Neural cell (in vitro differentiated cells): ENCODE measurements around the gene ZNF329. TPM values are rescaled to one million over a fixed set of nuclear protein-coding genes. Genes with fewer than 3 reads are reported as not detected.

ENCODE experiments used
- H2AFZ ChIP-seq: fragments of 200-600, 300-800 bp; sonication (generic), shearing (Covaris generic); 2 replicates; pipeline ENCODE4 v1.6.0; 2014; ENCODE audit warnings: low read depth, mild to moderate bottlenecking, antibody characterized with exemption, low read length, moderate library complexity
- H3F3A ChIP-seq: fragments of 200-600 bp; shearing (Covaris generic); 2 replicates; pipeline ENCODE4 v1.6.1; 2016; ENCODE audit warnings: mild to moderate bottlenecking, moderate library complexity, mixed read lengths, antibody characterized with exemption, low read length; ENCODE audit not compliant: insufficient read depth, poor library complexity, severe bottlenecking
- H3K27ac ChIP-seq: fragments of 200-600, 300-800 bp; sonication (generic), shearing (Covaris generic); 2 replicates; pipeline ENCODE4 v1.5.1; 2014; ENCODE audit warnings: mild to moderate bottlenecking, low read length, moderate library complexity
- H3K27me3 ChIP-seq: fragments of 300-800, 200-600 bp; sonication (generic), shearing (Covaris generic); 2 replicates; pipeline ENCODE4 v1.6.0; 2014; ENCODE audit warnings: mild to moderate bottlenecking, low read depth, low read length, moderate library complexity; ENCODE audit not compliant: insufficient read depth
- H3K36me3 ChIP-seq: fragments of 300-800, 200-600 bp; sonication (generic), shearing (Covaris generic); 2 replicates; pipeline ENCODE4 v1.5.1; 2014; ENCODE audit warnings: mild to moderate bottlenecking, antibody characterized with exemption, low read length, moderate library complexity; ENCODE audit not compliant: insufficient read depth
- H3K4me2 ChIP-seq: fragments of 300-800, 200-600 bp; sonication (generic), shearing (Covaris generic); 2 replicates; pipeline ENCODE4 v1.6.0; 2014; ENCODE audit warnings: mild to moderate bottlenecking, low read length
- H3K4me3 ChIP-seq: fragments of 300-800, 200-600 bp; sonication (generic), shearing (Covaris generic); 2 replicates; pipeline ENCODE4 v1.5.1; 2014; ENCODE audit warnings: mild to moderate bottlenecking, low read length, moderate library complexity
- H3K79me2 ChIP-seq: fragments of 200-600 bp; shearing (Covaris generic); replicated peaks from 2 replicates; pipeline ENCODE4 v1.6.0; 2014; ENCODE audit warnings: mild to moderate bottlenecking, low read length, moderate library complexity; ENCODE audit not compliant: insufficient read depth
- H3K9ac ChIP-seq: fragments of 300-800, 200-600 bp; sonication (generic), shearing (Covaris generic); 2 replicates; pipeline ENCODE4 v1.6.1; 2016; ENCODE audit warnings: mild to moderate bottlenecking, low read length, mixed read lengths
- H3K9me2 ChIP-seq: fragments of 200-600 bp; shearing (Covaris generic); 2 replicates; pipeline ENCODE4 v1.6.1; 2016; ENCODE audit warnings: mild to moderate bottlenecking, low read length, mixed read lengths; ENCODE audit not compliant: insufficient read depth
- H3K9me3 ChIP-seq: fragments of 200-600, 300-800 bp; sonication (generic), shearing (Covaris generic); 2 replicates; pipeline ENCODE4 v1.6.1; 2016; ENCODE audit warnings: mild to moderate bottlenecking, mixed run types, low read length, moderate library complexity, mixed read lengths
- H4K20me1 ChIP-seq: fragments of 200-600 bp; shearing (Covaris generic); 2 replicates; pipeline ENCODE4 v1.6.1; 2016; ENCODE audit warnings: mild to moderate bottlenecking, mixed run types; ENCODE audit not compliant: insufficient read depth
- EP300 ChIP-seq: fragments of 450-650 bp; conservative IDR thresholded peaks from 2 replicates; pipeline ENCODE4 v1.6.1; 2014; ENCODE audit warnings: antibody characterized with exemption, mild to moderate bottlenecking, moderate library complexity; ENCODE audit not compliant: poor library complexity, severe bottlenecking
- EZH2 ChIP-seq: fragments of 200-600, 300-800 bp; shearing (Covaris generic), sonication (generic); IDR thresholded peaks from 2 replicates; pipeline ENCODE4 v1.6.1; 2014; ENCODE audit warnings: antibody characterized with exemption, low read length, borderline replicate concordance, mild to moderate bottlenecking; ENCODE audit not compliant: insufficient read depth, poor library complexity, severe bottlenecking
- MXI1 ChIP-seq: fragments of 450-650 bp; conservative IDR thresholded peaks from 2 replicates; pipeline ENCODE4 v1.6.1; 2014; ENCODE audit warnings: antibody characterized with exemption, mild to moderate bottlenecking; ENCODE audit not compliant: poor library complexity, severe bottlenecking
- POLR2AphosphoS5 ChIP-seq: IDR thresholded peaks from 2 replicates; pipeline ENCODE4 v1.6.1; 2012
- RAD21 ChIP-seq: fragments of 450-650 bp; conservative IDR thresholded peaks from 2 replicates; pipeline ENCODE4 v1.6.1; 2014; ENCODE audit warnings: antibody characterized with exemption, mild to moderate bottlenecking, moderate library complexity
- SMC3 ChIP-seq: fragments of 450-650 bp; conservative IDR thresholded peaks from 2 replicates; pipeline ENCODE4 v1.6.1; 2014; ENCODE audit warnings: antibody characterized with exemption, mild to moderate bottlenecking, moderate library complexity; ENCODE audit not compliant: poor library complexity
- TAF1 ChIP-seq: IDR thresholded peaks from 2 replicates; pipeline ENCODE4 v1.6.1; 2012; ENCODE audit warnings: low read depth
- polyA plus RNA-seq: library from polyadenylated mRNA; depleted of rRNA; stranded (reverse); fragments of >200 nt; gene quantifications from 2 replicates; pipeline ENCODE4 v1.2.3, GENCODE V29; 2014
- TF ChIP-seq, protein P1 (sequence below): fragments of 450-650 bp; IDR thresholded peaks from 2 replicates; pipeline ENCODE4 v1.5.1; 2014; ENCODE audit warnings: antibody characterized with exemption, mild to moderate bottlenecking, moderate library complexity; ENCODE audit not compliant: poor library complexity, severe bottlenecking
- TF ChIP-seq, protein P2 (sequence below): IDR thresholded peaks from 2 replicates; pipeline ENCODE4 v1.6.1; 2012; ENCODE audit warnings: borderline replicate concordance

ZNF329 gene
- polyA plus RNA-seq, 1 donor from 2014 or later = 20.6 TPM

DNA sequence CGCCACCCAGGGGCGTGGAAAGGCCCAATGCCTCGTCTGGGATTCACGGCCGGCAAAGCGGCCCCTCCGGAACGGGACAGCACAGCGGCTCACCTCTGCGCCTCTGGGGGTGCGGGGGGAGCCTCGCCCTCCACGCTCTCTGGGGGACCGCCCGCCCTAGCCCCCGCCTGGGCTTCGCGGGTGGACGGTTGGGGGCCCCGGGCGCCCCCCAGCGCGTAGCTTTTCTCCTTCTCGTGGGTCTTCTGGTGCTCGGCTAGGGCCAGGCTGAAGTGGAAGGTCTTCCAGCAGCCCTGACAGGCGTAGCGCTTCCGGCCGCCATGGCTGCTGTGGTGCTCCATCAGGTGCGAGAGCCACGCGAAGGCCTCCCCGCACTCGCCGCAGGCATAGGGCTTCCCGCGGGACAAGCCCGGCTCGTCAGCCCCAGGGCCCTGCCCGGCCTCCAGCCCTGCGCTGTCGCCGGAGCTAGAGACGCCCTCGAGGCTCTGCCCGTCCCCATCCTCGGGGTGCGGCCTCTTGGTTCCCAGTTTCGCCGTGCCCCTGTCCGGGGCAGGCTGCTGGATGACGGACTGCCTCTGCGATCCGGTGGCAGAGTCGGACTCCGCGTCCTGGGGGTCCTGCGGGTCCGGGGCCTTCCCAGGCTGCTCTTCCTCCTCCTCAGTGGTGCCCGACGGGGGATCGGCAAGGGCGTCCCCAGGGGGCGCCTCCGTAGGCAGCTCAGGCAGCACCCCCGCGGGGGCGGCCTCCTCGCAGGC lies 65.8 kb downstream of the ZNF329 start:
- no peaks in the 10 kb centered on the region for H3K79me2 ChIP-seq
- H3F3A ChIP-seq = no peaks in the 10 kb centered on the region
- peaks cover 24% of the 10 kb centered on the region for H3K9me3 ChIP-seq
- H3K4me2 ChIP-seq = no peak overlapping the region
- no peaks in the 10 kb centered on the region for H3K27me3 ChIP-seq
- H3K36me3 ChIP-seq = peaks cover 26% of the 10 kb centered on the region
- no peak overlapping the region for H3K4me3 ChIP-seq
- H3K27ac ChIP-seq = no peak overlapping the region
- H3K9ac ChIP-seq = no peak overlapping the region
- no peaks in the 10 kb centered on the region for H4K20me1 ChIP-seq
- no peak overlapping the region for H2AFZ ChIP-seq
- H3K9me2 ChIP-seq = no peaks in the 10 kb centered on the region
- TF ChIP-seq, protein P1, sequence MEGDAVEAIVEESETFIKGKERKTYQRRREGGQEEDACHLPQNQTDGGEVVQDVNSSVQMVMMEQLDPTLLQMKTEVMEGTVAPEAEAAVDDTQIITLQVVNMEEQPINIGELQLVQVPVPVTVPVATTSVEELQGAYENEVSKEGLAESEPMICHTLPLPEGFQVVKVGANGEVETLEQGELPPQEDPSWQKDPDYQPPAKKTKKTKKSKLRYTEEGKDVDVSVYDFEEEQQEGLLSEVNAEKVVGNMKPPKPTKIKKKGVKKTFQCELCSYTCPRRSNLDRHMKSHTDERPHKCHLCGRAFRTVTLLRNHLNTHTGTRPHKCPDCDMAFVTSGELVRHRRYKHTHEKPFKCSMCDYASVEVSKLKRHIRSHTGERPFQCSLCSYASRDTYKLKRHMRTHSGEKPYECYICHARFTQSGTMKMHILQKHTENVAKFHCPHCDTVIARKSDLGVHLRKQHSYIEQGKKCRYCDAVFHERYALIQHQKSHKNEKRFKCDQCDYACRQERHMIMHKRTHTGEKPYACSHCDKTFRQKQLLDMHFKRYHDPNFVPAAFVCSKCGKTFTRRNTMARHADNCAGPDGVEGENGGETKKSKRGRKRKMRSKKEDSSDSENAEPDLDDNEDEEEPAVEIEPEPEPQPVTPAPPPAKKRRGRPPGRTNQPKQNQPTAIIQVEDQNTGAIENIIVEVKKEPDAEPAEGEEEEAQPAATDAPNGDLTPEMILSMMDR = no peak
- TF ChIP-seq SMC3 (no peak), RAD21 (no peak), POLR2AphosphoS5 (no peak), EZH2 (no peak), TAF1 (no peak), MXI1 (no peak), EP300 (no peak)
- TF ChIP-seq, protein P2, sequence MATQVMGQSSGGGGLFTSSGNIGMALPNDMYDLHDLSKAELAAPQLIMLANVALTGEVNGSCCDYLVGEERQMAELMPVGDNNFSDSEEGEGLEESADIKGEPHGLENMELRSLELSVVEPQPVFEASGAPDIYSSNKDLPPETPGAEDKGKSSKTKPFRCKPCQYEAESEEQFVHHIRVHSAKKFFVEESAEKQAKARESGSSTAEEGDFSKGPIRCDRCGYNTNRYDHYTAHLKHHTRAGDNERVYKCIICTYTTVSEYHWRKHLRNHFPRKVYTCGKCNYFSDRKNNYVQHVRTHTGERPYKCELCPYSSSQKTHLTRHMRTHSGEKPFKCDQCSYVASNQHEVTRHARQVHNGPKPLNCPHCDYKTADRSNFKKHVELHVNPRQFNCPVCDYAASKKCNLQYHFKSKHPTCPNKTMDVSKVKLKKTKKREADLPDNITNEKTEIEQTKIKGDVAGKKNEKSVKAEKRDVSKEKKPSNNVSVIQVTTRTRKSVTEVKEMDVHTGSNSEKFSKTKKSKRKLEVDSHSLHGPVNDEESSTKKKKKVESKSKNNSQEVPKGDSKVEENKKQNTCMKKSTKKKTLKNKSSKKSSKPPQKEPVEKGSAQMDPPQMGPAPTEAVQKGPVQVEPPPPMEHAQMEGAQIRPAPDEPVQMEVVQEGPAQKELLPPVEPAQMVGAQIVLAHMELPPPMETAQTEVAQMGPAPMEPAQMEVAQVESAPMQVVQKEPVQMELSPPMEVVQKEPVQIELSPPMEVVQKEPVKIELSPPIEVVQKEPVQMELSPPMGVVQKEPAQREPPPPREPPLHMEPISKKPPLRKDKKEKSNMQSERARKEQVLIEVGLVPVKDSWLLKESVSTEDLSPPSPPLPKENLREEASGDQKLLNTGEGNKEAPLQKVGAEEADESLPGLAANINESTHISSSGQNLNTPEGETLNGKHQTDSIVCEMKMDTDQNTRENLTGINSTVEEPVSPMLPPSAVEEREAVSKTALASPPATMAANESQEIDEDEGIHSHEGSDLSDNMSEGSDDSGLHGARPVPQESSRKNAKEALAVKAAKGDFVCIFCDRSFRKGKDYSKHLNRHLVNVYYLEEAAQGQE = no peak

DNA sequence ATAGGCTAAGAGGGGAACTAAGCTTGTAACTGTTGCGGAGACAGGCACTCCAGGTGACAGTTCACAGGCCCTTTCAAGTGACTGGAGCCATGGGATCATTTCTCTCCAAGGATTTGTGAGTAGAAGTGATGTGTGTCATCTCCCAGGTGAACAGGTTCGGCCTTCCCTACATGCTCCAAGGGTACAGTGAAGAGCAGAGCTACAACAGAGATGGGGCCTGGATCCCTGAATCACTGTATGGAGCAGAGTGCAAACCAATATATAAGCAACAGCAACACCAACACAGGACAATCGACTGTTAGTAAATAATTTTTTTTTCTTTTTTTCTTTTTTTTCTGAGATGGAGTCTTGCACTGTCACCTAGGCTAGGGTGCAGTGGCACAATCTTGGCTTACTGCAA lies 67.6 kb downstream of the ZNF329 start:
- Histone ChIP-seq H3K9me3 (peaks cover 21% of the 10 kb centered on the region), H3K27me3 (no peaks in the 10 kb centered on the region)

More for the DNA sequence above, 67.6 kb downstream of the ZNF329 start:
- H3K4me2 ChIP-seq = no peak overlapping the region
- no peak overlapping the region for H3K27ac ChIP-seq
- no peaks in the 10 kb centered on the region for H4K20me1 ChIP-seq
- no peaks in the 10 kb centered on the region for H3K79me2 ChIP-seq
- H3K9ac ChIP-seq = no peak overlapping the region
- TF ChIP-seq POLR2AphosphoS5 = no peak
- no peak for TF ChIP-seq TAF1
- TF ChIP-seq EZH2 = no peak
- TF ChIP-seq, protein P1 = no peak
- TF ChIP-seq, protein P2 = no peak
- TF ChIP-seq EP300 = no peak
- no peak for TF ChIP-seq RAD21
- no peak for TF ChIP-seq SMC3
- TF ChIP-seq MXI1 = no peak
- no peaks in the 10 kb centered on the region for H3F3A ChIP-seq
- no peaks in the 10 kb centered on the region for H3K9me2 ChIP-seq
- H3K4me3 ChIP-seq = no peak overlapping the region
- H3K36me3 ChIP-seq = peaks cover 26% of the 10 kb centered on the region
- H2AFZ ChIP-seq = no peak overlapping the region
